Measurements from ENCODE around the gene PLOD3. TPM values are rescaled to one million over a fixed set of nuclear protein-coding genes. Genes with fewer than 3 reads are reported as not detected.

PLOD3 gene
- total RNA-seq, 4 donors from 2014 or later = 30.0 to 42.5 (median 32.7) TPM

- Histone ChIP-seq H3K36me3 (peaks cover 0 to 3% of the 10 kb centered on the region in 2 donors), H3K27ac (peak overlapping the region; percentile 21 to 62 (median 62)), H3K4me1 (peaks cover 11 to 13% of the 10 kb centered on the region in 2 donors), H3K9me3 (no peaks in the 10 kb centered on the region), H3K27me3 (no peaks in the 10 kb centered on the region), H3K4me3 (replicated peaks in 1 of 3) (peak overlapping the region; percentile 73 to 75 (median 74))
- no peak for TF ChIP-seq CTCF (IDR thresholded peaks at IDR 0.05)
- TF ChIP-seq POLR2A (IDR thresholded peaks at IDR 0.05) = peak in 1 of 2 donors; percentile 45
- peak; percentile 98 to 99 for DNase-seq
- WGBS, 2 donors = 0% methylated on average over 32 to 39 of the region's 55 CpGs
- intact Hi-C loops (cut with DNase I) = no loop called here
Observed at GRCh38 chr7:101251871-101252659, 34.7 kb upstream of the PLOD3 start.

- Histone ChIP-seq H3K9me3 (no peaks in the 10 kb centered on the region), H3K27me3 (no peaks in the 10 kb centered on the region), H3K27ac (no peak overlapping the region), H3K4me1 (peaks cover 13 to 20% of the 10 kb centered on the region in 2 donors), H3K4me3 (replicated peaks in 1 of 3) (no peak overlapping the region), H3K36me3 (peaks cover 0 to 3% of the 10 kb centered on the region in 2 donors)
- 96 to 98% methylated on average over 3 of the region's 3 CpGs for WGBS, 2 donors
- DNase-seq = no peak
- TF ChIP-seq POLR2A (IDR thresholded peaks at IDR 0.05) (no peak), CTCF (IDR thresholded peaks at IDR 0.05) (no peak)
- intact Hi-C loops (cut with DNase I) = no loop called here
Observed at GRCh38 chr7:101250324-101250723, 32.9 kb upstream of the PLOD3 start.

GRCh38 chr7:101248276-101248675, 30.9 kb upstream of the PLOD3 start:
- intact Hi-C loops (cut with DNase I) = no loop called here
- H3K9me3 ChIP-seq = no peaks in the 10 kb centered on the region
- no peak overlapping the region for H3K4me3 ChIP-seq (replicated peaks in 1 of 3)
- H3K27ac ChIP-seq = no peak overlapping the region
- peaks cover 0 to 3% of the 10 kb centered on the region in 2 donors for H3K36me3 ChIP-seq
- no peak for DNase-seq
- H3K4me1 ChIP-seq = peaks cover 25 to 30% of the 10 kb centered on the region in 2 donors
- no peaks in the 10 kb centered on the region for H3K27me3 ChIP-seq
- WGBS, 2 donors = 94 to 98% methylated on average over 5 of the region's 5 CpGs
- TF ChIP-seq CTCF (IDR thresholded peaks at IDR 0.05) = no peak
- no peak for TF ChIP-seq POLR2A (IDR thresholded peaks at IDR 0.05)

GRCh38 chr7:101245147-101245668, 27.8 kb upstream of the PLOD3 start:
- Histone ChIP-seq H3K27me3 (no peaks in the 10 kb centered on the region), H3K36me3 (peaks cover 3 to 10% of the 10 kb centered on the region in 2 donors), H3K9me3 (no peaks in the 10 kb centered on the region), H3K27ac (peak overlapping the region; percentile 96 to 97 (median 97)), H3K4me3 (replicated peaks in 1 of 3) (peak overlapping the region; percentile 12 to 81 (median 72)), H3K4me1 (peaks cover 17 to 23% of the 10 kb centered on the region in 2 donors)
- 48 to 52% methylated on average over 21 to 25 of the region's 32 CpGs for WGBS, 2 donors
- intact Hi-C loops (cut with DNase I) = no loop called here
- no peak for TF ChIP-seq CTCF (IDR thresholded peaks at IDR 0.05)
- TF ChIP-seq POLR2A (IDR thresholded peaks at IDR 0.05) = no peak
- no peak for DNase-seq

All from thyroid gland (tissue), 4 donors.